ENCODE measurements around the gene AGRN.
A peak's percentile ranks its signal among the peaks of the same experiment; 100 is the strongest.
"Not testable (repeated sequence)": the region's sequence is repeated elsewhere in the genome, so short reads cannot be mapped to it uniquely, and the experiment has no call there.

The AGRN gene

GRCh38 chr1:1069711-1070676 is 50.1 kb downstream of the AGRN start:
- no peak overlapping the region for H3K27ac ChIP-seq (ENCODE audit: low read depth, low read length)
- no peak overlapping the region for H3K9ac ChIP-seq (ENCODE audit: low read length)
- H3K4me3 ChIP-seq (ENCODE audit: low read depth in 1 of 2, low read length in 2 of 2), result no peak overlapping the region
- peaks cover 10 to 75% of the 10 kb centered on the region in 2 donors for H3K27me3 ChIP-seq (ENCODE audit: control insufficient read depth in 1 of 2, insufficient read depth in 2 of 2, low read length in 2 of 2)
- no peaks in the 10 kb centered on the region for H3K9me3 ChIP-seq (ENCODE audit: low read length)
- H3K36me3 ChIP-seq (ENCODE audit: insufficient read depth, low read length), result no peaks in the 10 kb centered on the region
- H3K4me1 ChIP-seq (ENCODE audit: insufficient read depth, low read length), result no peaks in the 10 kb centered on the region

GRCh38 chr1:1071486-1072298 is 51.8 kb downstream of the AGRN start:
- no peaks in the 10 kb centered on the region for H3K36me3 ChIP-seq (ENCODE audit: insufficient read depth, low read length)
- H3K9me3 ChIP-seq (ENCODE audit: low read length), result no peaks in the 10 kb centered on the region
- no peak overlapping the region for H3K27ac ChIP-seq (ENCODE audit: low read depth, low read length)
- no peaks in the 10 kb centered on the region for H3K4me1 ChIP-seq (ENCODE audit: insufficient read depth, low read length)
- peaks cover 10 to 76% of the 10 kb centered on the region in 2 donors for H3K27me3 ChIP-seq (ENCODE audit: control insufficient read depth in 1 of 2, insufficient read depth in 2 of 2, low read length in 2 of 2)
- no peak overlapping the region for H3K9ac ChIP-seq (ENCODE audit: low read length)
- H3K4me3 ChIP-seq (ENCODE audit: low read depth in 1 of 2, low read length in 2 of 2), result no peak overlapping the region

- H3K27me3 ChIP-seq (ENCODE audit: control insufficient read depth in 1 of 2, insufficient read depth in 2 of 2, low read length in 2 of 2), result peaks cover 10 to 70% of the 10 kb centered on the region in 2 donors
- no peaks in the 10 kb centered on the region for H3K9me3 ChIP-seq (ENCODE audit: low read length)
- H3K36me3 ChIP-seq (ENCODE audit: insufficient read depth, low read length), result no peaks in the 10 kb centered on the region
- H3K9ac ChIP-seq (ENCODE audit: low read length), result no peak overlapping the region
- H3K4me1 ChIP-seq (ENCODE audit: insufficient read depth, low read length), result no peaks in the 10 kb centered on the region
- no peak overlapping the region for H3K4me3 ChIP-seq (ENCODE audit: low read depth in 1 of 2, low read length in 2 of 2)
- no peak overlapping the region for H3K27ac ChIP-seq (ENCODE audit: low read depth, low read length)
These were observed 52.5 kb downstream of the AGRN start for GRCh38 chr1:1072299-1072848.

- no peak overlapping the region for H3K27ac ChIP-seq (ENCODE audit: low read depth, low read length)
These were observed 53.2 kb downstream of the AGRN start for GRCh38 chr1:1072849-1073742.

GRCh38 chr1:1073743-1074587 is 54.0 kb downstream of the AGRN start, which contains the start of gene RNF223:
RNF223 (minus strand) TSS chr1:1074306; CDS start chr1:1072566, 1,740 bp downstream.
- H3K9me3 ChIP-seq (ENCODE audit: low read length), result no peaks in the 10 kb centered on the region
- H3K4me3 ChIP-seq (ENCODE audit: low read depth in 1 of 2, low read length in 2 of 2), result no peak within 1 kb of the TSS
- H3K27ac ChIP-seq (ENCODE audit: low read depth, low read length), result no peak within 1 kb of the TSS
- no peak within 1 kb of the TSS for H3K9ac ChIP-seq (ENCODE audit: low read length)
- H3K4me1 ChIP-seq (ENCODE audit: insufficient read depth, low read length), result no peaks in the 10 kb centered on the region
- H3K36me3 ChIP-seq (ENCODE audit: insufficient read depth, low read length), result no peaks in the 10 kb centered on the region
- peaks cover 0 to 57% of the 10 kb centered on the region in 2 donors for H3K27me3 ChIP-seq (ENCODE audit: control insufficient read depth in 1 of 2, insufficient read depth in 2 of 2, low read length in 2 of 2)

More at GRCh38 chr1:1072849-1073742, 53.2 kb downstream of the AGRN start:
- Histone ChIP-seq H3K4me1 (ENCODE audit: insufficient read depth, low read length) (no peaks in the 10 kb centered on the region), H3K4me3 (ENCODE audit: low read depth in 1 of 2, low read length in 2 of 2) (no peak overlapping the region), H3K9ac (ENCODE audit: low read length) (no peak overlapping the region), H3K36me3 (ENCODE audit: insufficient read depth, low read length) (no peaks in the 10 kb centered on the region), H3K9me3 (ENCODE audit: low read length) (no peaks in the 10 kb centered on the region), H3K27me3 (ENCODE audit: control insufficient read depth in 1 of 2, insufficient read depth in 2 of 2, low read length in 2 of 2) (peaks cover 4 to 62% of the 10 kb centered on the region in 2 donors)

- no peak overlapping the region for H3K9ac ChIP-seq (ENCODE audit: low read length)
- no peak overlapping the region for H3K27ac ChIP-seq (ENCODE audit: low read depth, low read length)
- H3K36me3 ChIP-seq (ENCODE audit: insufficient read depth, low read length), result no peaks in the 10 kb centered on the region
- peaks cover 0 to 50% of the 10 kb centered on the region in 2 donors for H3K27me3 ChIP-seq (ENCODE audit: control insufficient read depth in 1 of 2, insufficient read depth in 2 of 2, low read length in 2 of 2)
- no peaks in the 10 kb centered on the region for H3K9me3 ChIP-seq (ENCODE audit: low read length)
- peaks cover 5% of the 10 kb centered on the region for H3K4me1 ChIP-seq (ENCODE audit: insufficient read depth, low read length)
- H3K4me3 ChIP-seq (ENCODE audit: low read depth in 1 of 2, low read length in 2 of 2), result no peak overlapping the region
These were observed 54.8 kb downstream of the AGRN start for GRCh38 chr1:1074631-1075147.

- Histone ChIP-seq H3K4me3 (ENCODE audit: low read depth in 1 of 2, low read length in 2 of 2) (no peak overlapping the region), H3K27ac (ENCODE audit: low read depth, low read length) (no peak overlapping the region), H3K27me3 (ENCODE audit: control insufficient read depth in 1 of 2, insufficient read depth in 2 of 2, low read length in 2 of 2) (peaks cover 0 to 43% of the 10 kb centered on the region in 2 donors), H3K36me3 (ENCODE audit: insufficient read depth, low read length) (no peaks in the 10 kb centered on the region), H3K9ac (ENCODE audit: low read length) (no peak overlapping the region), H3K9me3 (ENCODE audit: low read length) (no peaks in the 10 kb centered on the region), H3K4me1 (ENCODE audit: insufficient read depth, low read length) (peaks cover 11% of the 10 kb centered on the region)
These were observed 55.4 kb downstream of the AGRN start for GRCh38 chr1:1075148-1075935.

GRCh38 chr1:1077396-1077795 is 57.5 kb downstream of the AGRN start:
- not testable (repeated sequence) for H3K9me3 ChIP-seq (ENCODE audit: low read length); H3K9ac ChIP-seq (ENCODE audit: low read length); H3K4me3 ChIP-seq (ENCODE audit: low read depth in 1 of 2, low read length in 2 of 2); H3K27ac ChIP-seq (ENCODE audit: low read depth, low read length); H3K36me3 ChIP-seq (ENCODE audit: insufficient read depth, low read length)
- Histone ChIP-seq H3K4me1 (ENCODE audit: insufficient read depth, low read length) (peaks cover 11% of the 10 kb centered on the region), H3K27me3 (ENCODE audit: control insufficient read depth in 1 of 2, insufficient read depth in 2 of 2, low read length in 2 of 2) (peaks cover 0 to 29% of the 10 kb centered on the region in 2 donors)

- Histone ChIP-seq H3K36me3 (ENCODE audit: insufficient read depth, low read length) (no peaks in the 10 kb centered on the region), H3K4me3 (ENCODE audit: low read depth in 1 of 2, low read length in 2 of 2) (peak overlapping the region; percentile 37 to 47), H3K9me3 (ENCODE audit: low read length) (no peaks in the 10 kb centered on the region), H3K27ac (ENCODE audit: low read depth, low read length) (no peak overlapping the region), H3K9ac (ENCODE audit: low read length) (no peak overlapping the region), H3K4me1 (ENCODE audit: insufficient read depth, low read length) (peaks cover 11% of the 10 kb centered on the region), H3K27me3 (ENCODE audit: control insufficient read depth in 1 of 2, insufficient read depth in 2 of 2, low read length in 2 of 2) (peaks cover 0 to 8% of the 10 kb centered on the region in 2 donors)
These were observed 59.6 kb downstream of the AGRN start for GRCh38 chr1:1079408-1080121.

Measured in muscle layer of colon (tissue), 2 donors.